Loucy (cell line): ENCODE data around the gene TAF11L14.
"Not testable (repeated sequence)": the region's sequence is repeated elsewhere in the genome, so short reads cannot be mapped to it uniquely, and the experiment has no call there.

ENCODE experiments used
- H2AFZ ChIP-seq: fragments of 200-600 bp; sonication (generic); 2 replicates; pipeline ENCODE4 v1.6.0; 2016; ENCODE audit warnings: antibody characterized with exemption, mild to moderate bottlenecking, low read length, moderate library complexity
- H3F3A ChIP-seq: fragments of 200-600 bp; 2 replicates; pipeline ENCODE4 v1.6.0; 2016; ENCODE audit warnings: antibody characterized with exemption, low read depth, mild to moderate bottlenecking
- H3K27me3 ChIP-seq: fragments of 200-600 bp; sonication (generic); 2 replicates; pipeline ENCODE4 v1.6.1; 2014; ENCODE audit warnings: low read length, mild to moderate bottlenecking; ENCODE audit not compliant: insufficient read depth, poor library complexity, severe bottlenecking
- H3K36me3 ChIP-seq: fragments of 200-600 bp; sonication (generic); 2 replicates; pipeline ENCODE4 v1.6.1; 2016; ENCODE audit warnings: low read length; ENCODE audit not compliant: insufficient read depth
- H3K4me1 ChIP-seq: fragments of 200-600 bp; sonication (generic); 2 replicates; pipeline ENCODE4 v1.5.1; 2014; ENCODE audit warnings: low read length, mild to moderate bottlenecking; ENCODE audit not compliant: insufficient read depth, poor library complexity, severe bottlenecking
- H3K4me2 ChIP-seq: fragments of 200-600 bp; sonication (generic); 2 replicates; pipeline ENCODE4 v1.6.0; 2014; ENCODE audit warnings: antibody characterized with exemption, low read length, low read depth, mild to moderate bottlenecking; ENCODE audit not compliant: poor library complexity, severe bottlenecking
- H3K4me3 ChIP-seq: fragments of 200-600 bp; sonication (generic); 2 replicates; pipeline ENCODE4 v1.5.1; 2014; ENCODE audit warnings: low read length, mild to moderate bottlenecking, mixed read lengths; ENCODE audit not compliant: poor library complexity, severe bottlenecking
- H3K79me2 ChIP-seq: fragments of 200-600 bp; sonication (generic); 2 replicates; pipeline ENCODE4 v1.6.1; 2014; ENCODE audit warnings: low read length; ENCODE audit not compliant: insufficient read depth
- H3K9ac ChIP-seq: fragments of 200-600 bp; sonication (generic); 2 replicates; pipeline ENCODE4 v1.6.0; 2014; ENCODE audit warnings: mild to moderate bottlenecking, low read depth, low read length, moderate library complexity; ENCODE audit not compliant: poor library complexity, severe bottlenecking
- H3K9me2 ChIP-seq: fragments of 200-600 bp; sonication (generic); replicated peaks from 2 replicates; pipeline ENCODE4 v1.6.1; 2016; ENCODE audit warnings: low read depth, low read length, mixed read lengths
- H3K9me3 ChIP-seq: fragments of 200-600 bp; sonication (generic); 2 replicates; pipeline ENCODE4 v1.6.1; 2014; ENCODE audit warnings: mild to moderate bottlenecking, antibody characterized with exemption, low read length, low read depth; ENCODE audit not compliant: insufficient read depth
- H4K20me1 ChIP-seq: fragments of 200-600 bp; sonication (generic); 2 replicates; pipeline ENCODE4 v1.6.0; 2014; ENCODE audit warnings: antibody characterized with exemption, low read length, mild to moderate bottlenecking; ENCODE audit not compliant: insufficient read depth, poor library complexity, severe bottlenecking
- EZH2phosphoT487 ChIP-seq: fragments of 200-600 bp; IDR thresholded peaks from 2 replicates; pipeline ENCODE4 v1.6.1; 2018; ENCODE audit warnings: antibody characterized with exemption, mild to moderate bottlenecking, moderate library complexity, borderline replicate concordance
- TF ChIP-seq, protein P1 (sequence below): fragments of 200-600 bp; sonication (generic); conservative IDR thresholded peaks from 2 replicates; pipeline ENCODE4 v1.5.1; 2014; ENCODE audit warnings: mild to moderate bottlenecking, antibody characterized with exemption, low read length

Gene TAF11L14

DNA sequence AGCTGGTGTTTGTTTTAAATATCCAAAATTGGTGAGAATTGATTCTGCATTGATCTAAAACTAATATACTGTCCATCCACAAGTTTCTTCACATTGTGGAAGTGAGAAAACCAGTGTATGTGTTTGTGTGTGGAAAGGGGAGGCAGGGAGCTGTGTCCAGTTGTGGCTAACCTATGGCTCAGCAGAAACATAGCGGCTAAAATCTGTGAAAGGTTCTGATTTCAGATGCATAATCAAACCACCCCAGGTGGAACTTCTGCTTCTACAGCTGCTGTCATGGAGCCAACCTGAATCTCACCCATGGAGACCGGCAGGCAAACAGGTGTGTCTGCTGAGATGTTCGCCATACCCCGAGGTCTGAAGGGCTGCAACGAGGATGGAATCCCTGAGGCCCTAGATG lies at the start of gene TAF11L14:
Gene TAF11L14 (plus strand): TSS at position 301 of the 400 bp plus-strand sequence.
- Histone ChIP-seq H3K4me3 (no peak within 1 kb of the TSS), H3K79me2 (no peaks in the 10 kb centered on the region), H3K27me3 (no peaks in the 10 kb centered on the region), H4K20me1 (no peaks in the 10 kb centered on the region), H3K9me2 (no peaks in the 10 kb centered on the region), H3K4me1 (no peaks in the 10 kb centered on the region), H3K9ac (no peak within 1 kb of the TSS), H3F3A (no peaks in the 10 kb centered on the region), H3K4me2 (no peak within 1 kb of the TSS), H3K36me3 (no peaks in the 10 kb centered on the region), H3K9me3 (no peaks in the 10 kb centered on the region; the same call in 1 of the 2 replicates), H2AFZ (no peak within 1 kb of the TSS)
- TF ChIP-seq, protein P1, sequence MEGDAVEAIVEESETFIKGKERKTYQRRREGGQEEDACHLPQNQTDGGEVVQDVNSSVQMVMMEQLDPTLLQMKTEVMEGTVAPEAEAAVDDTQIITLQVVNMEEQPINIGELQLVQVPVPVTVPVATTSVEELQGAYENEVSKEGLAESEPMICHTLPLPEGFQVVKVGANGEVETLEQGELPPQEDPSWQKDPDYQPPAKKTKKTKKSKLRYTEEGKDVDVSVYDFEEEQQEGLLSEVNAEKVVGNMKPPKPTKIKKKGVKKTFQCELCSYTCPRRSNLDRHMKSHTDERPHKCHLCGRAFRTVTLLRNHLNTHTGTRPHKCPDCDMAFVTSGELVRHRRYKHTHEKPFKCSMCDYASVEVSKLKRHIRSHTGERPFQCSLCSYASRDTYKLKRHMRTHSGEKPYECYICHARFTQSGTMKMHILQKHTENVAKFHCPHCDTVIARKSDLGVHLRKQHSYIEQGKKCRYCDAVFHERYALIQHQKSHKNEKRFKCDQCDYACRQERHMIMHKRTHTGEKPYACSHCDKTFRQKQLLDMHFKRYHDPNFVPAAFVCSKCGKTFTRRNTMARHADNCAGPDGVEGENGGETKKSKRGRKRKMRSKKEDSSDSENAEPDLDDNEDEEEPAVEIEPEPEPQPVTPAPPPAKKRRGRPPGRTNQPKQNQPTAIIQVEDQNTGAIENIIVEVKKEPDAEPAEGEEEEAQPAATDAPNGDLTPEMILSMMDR = no peak
- TF ChIP-seq EZH2phosphoT487 = no peak

GRCh38 chr5:17585658-17586057 lies 48.6 kb upstream of the TAF11L14 start, which contains the start of gene TAF11L7:
TSS of gene TAF11L7 (minus strand) at chr5:17585758.
- H3K9me3 ChIP-seq, H3K79me2 ChIP-seq, H3K4me1 ChIP-seq, H3F3A ChIP-seq, H3K9ac ChIP-seq, H4K20me1 ChIP-seq, H3K9me2 ChIP-seq, H3K27me3 ChIP-seq, H3K36me3 ChIP-seq, H3K4me2 ChIP-seq, H2AFZ ChIP-seq, H3K4me3 ChIP-seq: not testable (repeated sequence)

DNA sequence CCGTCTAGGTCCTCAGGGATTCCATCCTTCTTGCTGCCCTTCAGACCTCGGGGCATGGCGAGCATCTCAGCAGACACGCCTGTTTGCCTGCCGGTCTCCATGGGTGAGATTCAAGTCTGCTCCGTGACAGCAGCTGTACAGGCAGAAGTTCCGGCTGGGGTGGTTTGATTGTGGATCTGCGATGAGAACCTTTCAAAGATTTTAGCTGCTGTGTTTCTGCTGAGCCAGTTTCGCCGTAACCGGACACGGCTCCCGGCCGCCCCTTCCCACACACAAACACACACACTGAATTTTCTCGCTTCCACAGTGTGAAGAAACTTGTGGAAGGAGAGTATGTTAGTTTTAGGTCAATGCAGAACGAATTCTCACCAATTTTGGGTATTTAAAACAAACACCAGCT lies 43.4 kb upstream of the TAF11L14 start, which contains the start of gene TAF11L8:
Gene TAF11L8 (minus strand): TSS at position 101 of the 400 bp plus-strand sequence.
- H3K36me3 ChIP-seq, H3K9ac ChIP-seq, H3K4me2 ChIP-seq, H3K4me1 ChIP-seq, H3K79me2 ChIP-seq, H3K4me3 ChIP-seq, H4K20me1 ChIP-seq, H3K27me3 ChIP-seq, H3K9me2 ChIP-seq, H3F3A ChIP-seq, H2AFZ ChIP-seq, H3K9me3 ChIP-seq: not testable (repeated sequence)

DNA sequence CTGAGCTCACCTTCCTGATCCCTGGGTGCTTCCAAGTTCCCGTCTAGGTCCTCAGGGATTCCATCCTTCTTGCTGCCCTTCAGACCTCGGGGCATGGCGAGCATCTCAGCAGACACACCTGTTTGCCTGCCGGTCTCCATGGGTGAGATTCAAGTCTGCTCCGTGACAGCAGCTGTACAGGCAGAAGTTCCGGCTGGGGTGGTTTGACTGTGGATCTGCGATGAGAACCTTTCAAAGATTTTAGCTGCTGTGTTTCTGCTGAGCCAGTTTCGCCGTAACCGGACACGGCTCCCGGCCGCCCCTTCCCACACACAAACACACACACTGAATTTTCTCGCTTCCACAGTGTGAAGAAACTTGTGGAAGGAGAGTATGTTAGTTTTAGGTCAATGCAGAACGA lies 40.0 kb upstream of the TAF11L14 start, which contains the start of gene TAF11L9:
Gene TAF11L9 (minus strand): TSS at position 140 of the 400 bp plus-strand sequence.
- not testable (repeated sequence) for H3K4me2 ChIP-seq, H3K79me2 ChIP-seq, H3K9me3 ChIP-seq

DNA sequence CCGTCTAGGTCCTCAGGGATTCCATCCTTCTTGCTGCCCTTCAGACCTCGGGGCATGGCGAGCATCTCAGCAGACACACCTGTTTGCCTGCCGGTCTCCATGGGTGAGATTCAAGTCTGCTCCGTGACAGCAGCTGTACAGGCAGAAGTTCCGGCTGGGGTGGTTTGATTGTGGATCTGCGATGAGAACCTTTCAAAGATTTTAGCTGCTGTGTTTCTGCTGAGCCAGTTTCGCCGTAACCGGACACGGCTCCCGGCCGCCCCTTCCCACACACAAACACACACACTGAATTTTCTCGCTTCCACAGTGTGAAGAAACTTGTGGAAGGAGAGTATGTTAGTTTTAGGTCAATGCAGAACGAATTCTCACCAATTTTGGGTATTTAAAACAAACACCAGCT lies 36.5 kb upstream of the TAF11L14 start, which contains the start of gene TAF11L10:
Gene TAF11L10 (minus strand): TSS at position 101 of the 400 bp plus-strand sequence.
- H3K79me2 ChIP-seq, H3K4me2 ChIP-seq, H3K4me3 ChIP-seq, H3K9me3 ChIP-seq, H4K20me1 ChIP-seq, H3K36me3 ChIP-seq, H3K9me2 ChIP-seq, H3F3A ChIP-seq, H3K27me3 ChIP-seq, H2AFZ ChIP-seq, H3K9ac ChIP-seq, H3K4me1 ChIP-seq: not testable (repeated sequence)

More for the DNA sequence above, 40.0 kb upstream of the TAF11L14 start, which contains the start of gene TAF11L9:
- not testable (repeated sequence) for H3K9me2 ChIP-seq, H2AFZ ChIP-seq, H3K4me3 ChIP-seq, H3K4me1 ChIP-seq, H3K27me3 ChIP-seq, H4K20me1 ChIP-seq, H3K36me3 ChIP-seq, H3K9ac ChIP-seq, H3F3A ChIP-seq

DNA sequence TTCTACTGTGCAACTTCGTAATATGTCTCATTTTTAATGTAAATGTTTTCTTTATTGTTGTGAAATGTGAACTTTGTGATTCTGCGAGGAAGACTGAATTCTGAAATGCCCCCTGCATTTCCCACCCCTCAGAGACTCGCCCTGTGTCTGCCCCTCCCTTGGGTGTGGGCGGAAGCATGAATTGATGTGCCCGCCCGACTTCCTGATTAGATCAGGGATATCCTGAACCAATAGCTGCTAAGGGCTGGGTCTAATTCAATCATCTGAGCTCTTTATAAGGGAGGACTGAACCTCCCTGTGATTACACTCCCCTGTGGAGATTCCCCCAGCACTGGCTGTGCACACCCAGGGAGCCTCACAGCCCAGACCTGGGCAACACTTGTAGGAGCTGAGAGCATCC lies 30.4 kb upstream of the TAF11L14 start, which contains the start of gene TAF11L11:
Gene TAF11L11 (plus strand): TSS at position 304 of the 400 bp plus-strand sequence.
- H3K9me3 ChIP-seq, H3K4me1 ChIP-seq, H3K79me2 ChIP-seq, H3K36me3 ChIP-seq, H3K4me2 ChIP-seq, H3K9ac ChIP-seq, H4K20me1 ChIP-seq, H3K4me3 ChIP-seq, H2AFZ ChIP-seq, H3F3A ChIP-seq, H3K27me3 ChIP-seq, H3K9me2 ChIP-seq: not testable (repeated sequence)
